WTC11 (cell line): Measurements from ENCODE around the gene PDHB. TPM values are rescaled to one million over a fixed set of nuclear protein-coding genes. Genes with fewer than 3 reads are reported as not detected.

ENCODE experiments used
- ATAC-seq: fragments of 200-7000 bp; cut with Tn5 transposase; 2 replicates; pipeline ENCODE4 v1.10.0; 2021; ENCODE audit warnings: mild to moderate bottlenecking, moderate library complexity
- CTCF ChIA-PET: fragments of 300-600 bp; sonication (Branson Sonifier 250); formaldehyde crosslinking; loops from one replicate; lab custom pipeline; 2021; ENCODE audit warnings: antibody characterized with exemption; lab: Charles Lee
- POLR2A ChIA-PET: fragments of 350-600 bp; sonication (Branson Sonifier 250); formaldehyde crosslinking; loops from one replicate; lab custom pipeline; 2021; ENCODE audit warnings: antibody characterized with exemption; lab: Charles Lee
- DNase-seq: peaks from one replicate; pipeline ENCODE4 v3.0.0; 2021; ENCODE audit warnings: low spot score
- H3K27ac Mint-ChIP-seq: 2 replicates; pipeline ENCODE4 v1.8.0; 2021; ENCODE audit warnings: mixed read lengths
- H3K27me3 Mint-ChIP-seq: 2 replicates; pipeline ENCODE4 v1.8.0; 2021; ENCODE audit warnings: low read depth, mild to moderate bottlenecking, moderate library complexity, mixed read lengths
- H3K36me3 Mint-ChIP-seq: 2 replicates; pipeline ENCODE4 v1.8.0; 2021; ENCODE audit warnings: mixed read lengths
- H3K4me1 Mint-ChIP-seq: 2 replicates; pipeline ENCODE4 v1.8.0; 2022; ENCODE audit warnings: mixed read lengths
- H3K4me3 Mint-ChIP-seq: 2 replicates; pipeline ENCODE4 v1.8.0; 2021; ENCODE audit warnings: mild to moderate bottlenecking, moderate library complexity, mixed read lengths
- H3K9me3 Mint-ChIP-seq: 2 replicates; pipeline ENCODE4 v1.8.0; 2021; ENCODE audit warnings: mixed read lengths
- FOXK1 ChIP-seq: sonication (generic); formaldehyde crosslinking; IDR thresholded peaks from 2 replicates; pipeline ENCODE4 v1.8.0; 2022; ENCODE audit warnings: mild to moderate bottlenecking, moderate library complexity, missing genetic modification reagents
- FOXP1 ChIP-seq: sonication (generic); formaldehyde crosslinking; IDR thresholded peaks from 2 replicates; pipeline ENCODE4 v1.8.0; 2022; ENCODE audit warnings: missing genetic modification reagents, mild to moderate bottlenecking, moderate library complexity, borderline replicate concordance
- IRF1 ChIP-seq: sonication (generic); formaldehyde crosslinking; IDR thresholded peaks from 2 replicates; pipeline ENCODE4 v1.8.0; 2023; ENCODE audit warnings: missing genetic modification reagents
- IRF2 ChIP-seq: sonication (generic); formaldehyde crosslinking; IDR thresholded peaks from 2 replicates; pipeline ENCODE4 v1.8.0; 2022; ENCODE audit warnings: low read depth, missing genetic modification reagents, borderline replicate concordance
- KAT7 ChIP-seq: sonication (generic); formaldehyde crosslinking; IDR thresholded peaks from 2 replicates; pipeline ENCODE4 v1.8.1; 2023; ENCODE audit warnings: missing genetic modification reagents, mild to moderate bottlenecking, borderline replicate concordance
- MYBL2 ChIP-seq: sonication (generic); formaldehyde crosslinking; IDR thresholded peaks from 2 replicates; pipeline ENCODE4 v1.8.1; 2023; ENCODE audit warnings: mild to moderate bottlenecking, moderate library complexity, missing genetic modification reagents
- NFE2L1 ChIP-seq: sonication (generic); formaldehyde crosslinking; IDR thresholded peaks from 2 replicates; pipeline ENCODE4 v1.8.1; 2023; ENCODE audit warnings: missing genetic modification reagents
- RORB ChIP-seq: fragments of 250-450 bp; sonication (Bioruptor Pico); IDR thresholded peaks from 2 replicates; pipeline ENCODE4 v1.9.0; 2021; ENCODE audit warnings: mild to moderate bottlenecking
- SP1 ChIP-seq: sonication (generic); formaldehyde crosslinking; conservative IDR thresholded peaks from 2 replicates; pipeline ENCODE4 v1.8.1; 2022; ENCODE audit warnings: missing genetic modification reagents
- TP53 ChIP-seq: sonication (generic); formaldehyde crosslinking; IDR thresholded peaks from 2 replicates; pipeline ENCODE4 v1.8.1; 2023; ENCODE audit warnings: mild to moderate bottlenecking, missing genetic modification reagents
- ZNF219 ChIP-seq: sonication (generic); formaldehyde crosslinking; IDR thresholded peaks from 2 replicates; pipeline ENCODE4 v1.8.0; 2023; ENCODE audit warnings: missing genetic modification reagents, mild to moderate bottlenecking, borderline replicate concordance
- ZNF281 ChIP-seq: sonication (generic); formaldehyde crosslinking; IDR thresholded peaks from 2 replicates; pipeline ENCODE4 v1.8.0; 2023; ENCODE audit warnings: mild to moderate bottlenecking, missing genetic modification reagents
- ZNF416 ChIP-seq: fragments of 250-450 bp; sonication (Bioruptor Pico); IDR thresholded peaks from 2 replicates; pipeline ENCODE4 v1.9.0; 2021; ENCODE audit warnings: mild to moderate bottlenecking, inconsistent platforms
- ZNF425 ChIP-seq: fragments of 250-450 bp; sonication (Bioruptor Pico); conservative IDR thresholded peaks from 2 replicates; pipeline ENCODE4 v1.9.0; 2021; ENCODE audit warnings: mild to moderate bottlenecking
- total RNA-seq: library from RNA; stranded (reverse); gene quantifications from 3 replicates; pipeline ENCODE4 v1.2.3, GENCODE V29; 2021
- TF ChIP-seq, protein P1 (sequence below): fragments of 250-450 bp; sonication (Bioruptor Pico); IDR thresholded peaks from 2 replicates; pipeline ENCODE4 v2.1.2; 2022; ENCODE audit warnings: mild to moderate bottlenecking, moderate library complexity
- TF ChIP-seq, protein P2 (sequence below): fragments of 250-450 bp; sonication (Bioruptor Pico); IDR thresholded peaks from 2 replicates; pipeline ENCODE4 v1.9.0; 2021; ENCODE audit warnings: mild to moderate bottlenecking, borderline replicate concordance
- TF ChIP-seq, protein P3 (sequence below): sonication (generic); formaldehyde crosslinking; IDR thresholded peaks from 2 replicates; pipeline ENCODE4 v1.8.1; 2023; ENCODE audit warnings: mild to moderate bottlenecking, missing genetic modification reagents
- TF ChIP-seq, protein P4 (sequence below): fragments of 250-450 bp; sonication (Bioruptor Pico); IDR thresholded peaks from 2 replicates; pipeline ENCODE4 v1.9.0; 2021; ENCODE audit warnings: mild to moderate bottlenecking
- TF ChIP-seq, protein P5 (sequence below): sonication (generic); formaldehyde crosslinking; IDR thresholded peaks from 2 replicates; pipeline ENCODE4 v1.8.0; 2022; ENCODE audit warnings: mild to moderate bottlenecking, missing genetic modification reagents

Gene PDHB
- total RNA-seq, 1 experiment from 2014 or later: 131 TPM

- Mint-ChIP-seq H3K27ac (no peak overlapping the region), H3K4me3 (no peak overlapping the region), H3K27me3 (no peaks in the 10 kb centered on the region), H3K9me3 (no peaks in the 10 kb centered on the region), H3K36me3 (no peaks in the 10 kb centered on the region), H3K4me1 (peaks cover 13% of the 10 kb centered on the region)
- CTCF ChIA-PET: interaction anchor here (0.7 to 1.3 kb wide), 19 partner anchors 9 to 166 kb away, joined by 3 to 17 read pairs (median 5); partner anchors contain the start of genes HTD2, KCTD6 and RPP14
- TF ChIP-seq RORB (CRISPR knock-in tag) (no peak), NFE2L1 (CRISPR knock-in tag) (no peak), IRF1 (CRISPR knock-in tag) (no peak), FOXP1 (CRISPR knock-in tag) (no peak), ZNF281 (no peak), TP53 (no peak), MYBL2 (no peak), ZNF425 (CRISPR knock-in tag) (no peak), ZNF416 (CRISPR knock-in tag) (no peak), FOXK1 (CRISPR knock-in tag) (no peak), KAT7 (CRISPR knock-in tag) (no peak), ZNF219 (no peak), IRF2 (CRISPR knock-in tag) (no peak), SP1 (CRISPR knock-in tag) (no peak)
- TF ChIP-seq, protein P1, sequence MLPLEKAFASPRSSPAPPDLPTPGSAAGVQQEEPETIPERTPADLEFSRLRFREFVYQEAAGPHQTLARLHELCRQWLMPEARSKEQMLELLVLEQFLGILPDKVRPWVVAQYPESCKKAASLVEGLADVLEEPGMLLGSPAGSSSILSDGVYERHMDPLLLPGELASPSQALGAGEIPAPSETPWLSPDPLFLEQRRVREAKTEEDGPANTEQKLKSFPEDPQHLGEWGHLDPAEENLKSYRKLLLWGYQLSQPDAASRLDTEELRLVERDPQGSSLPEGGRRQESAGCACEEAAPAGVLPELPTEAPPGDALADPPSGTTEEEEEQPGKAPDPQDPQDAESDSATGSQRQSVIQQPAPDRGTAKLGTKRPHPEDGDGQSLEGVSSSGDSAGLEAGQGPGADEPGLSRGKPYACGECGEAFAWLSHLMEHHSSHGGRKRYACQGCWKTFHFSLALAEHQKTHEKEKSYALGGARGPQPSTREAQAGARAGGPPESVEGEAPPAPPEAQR (CRISPR knock-in tag): no peak
- TF ChIP-seq, protein P2, sequence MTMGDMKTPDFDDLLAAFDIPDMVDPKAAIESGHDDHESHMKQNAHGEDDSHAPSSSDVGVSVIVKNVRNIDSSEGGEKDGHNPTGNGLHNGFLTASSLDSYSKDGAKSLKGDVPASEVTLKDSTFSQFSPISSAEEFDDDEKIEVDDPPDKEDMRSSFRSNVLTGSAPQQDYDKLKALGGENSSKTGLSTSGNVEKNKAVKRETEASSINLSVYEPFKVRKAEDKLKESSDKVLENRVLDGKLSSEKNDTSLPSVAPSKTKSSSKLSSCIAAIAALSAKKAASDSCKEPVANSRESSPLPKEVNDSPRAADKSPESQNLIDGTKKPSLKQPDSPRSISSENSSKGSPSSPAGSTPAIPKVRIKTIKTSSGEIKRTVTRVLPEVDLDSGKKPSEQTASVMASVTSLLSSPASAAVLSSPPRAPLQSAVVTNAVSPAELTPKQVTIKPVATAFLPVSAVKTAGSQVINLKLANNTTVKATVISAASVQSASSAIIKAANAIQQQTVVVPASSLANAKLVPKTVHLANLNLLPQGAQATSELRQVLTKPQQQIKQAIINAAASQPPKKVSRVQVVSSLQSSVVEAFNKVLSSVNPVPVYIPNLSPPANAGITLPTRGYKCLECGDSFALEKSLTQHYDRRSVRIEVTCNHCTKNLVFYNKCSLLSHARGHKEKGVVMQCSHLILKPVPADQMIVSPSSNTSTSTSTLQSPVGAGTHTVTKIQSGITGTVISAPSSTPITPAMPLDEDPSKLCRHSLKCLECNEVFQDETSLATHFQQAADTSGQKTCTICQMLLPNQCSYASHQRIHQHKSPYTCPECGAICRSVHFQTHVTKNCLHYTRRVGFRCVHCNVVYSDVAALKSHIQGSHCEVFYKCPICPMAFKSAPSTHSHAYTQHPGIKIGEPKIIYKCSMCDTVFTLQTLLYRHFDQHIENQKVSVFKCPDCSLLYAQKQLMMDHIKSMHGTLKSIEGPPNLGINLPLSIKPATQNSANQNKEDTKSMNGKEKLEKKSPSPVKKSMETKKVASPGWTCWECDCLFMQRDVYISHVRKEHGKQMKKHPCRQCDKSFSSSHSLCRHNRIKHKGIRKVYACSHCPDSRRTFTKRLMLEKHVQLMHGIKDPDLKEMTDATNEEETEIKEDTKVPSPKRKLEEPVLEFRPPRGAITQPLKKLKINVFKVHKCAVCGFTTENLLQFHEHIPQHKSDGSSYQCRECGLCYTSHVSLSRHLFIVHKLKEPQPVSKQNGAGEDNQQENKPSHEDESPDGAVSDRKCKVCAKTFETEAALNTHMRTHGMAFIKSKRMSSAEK (CRISPR knock-in tag): no peak
- TF ChIP-seq, protein P3, sequence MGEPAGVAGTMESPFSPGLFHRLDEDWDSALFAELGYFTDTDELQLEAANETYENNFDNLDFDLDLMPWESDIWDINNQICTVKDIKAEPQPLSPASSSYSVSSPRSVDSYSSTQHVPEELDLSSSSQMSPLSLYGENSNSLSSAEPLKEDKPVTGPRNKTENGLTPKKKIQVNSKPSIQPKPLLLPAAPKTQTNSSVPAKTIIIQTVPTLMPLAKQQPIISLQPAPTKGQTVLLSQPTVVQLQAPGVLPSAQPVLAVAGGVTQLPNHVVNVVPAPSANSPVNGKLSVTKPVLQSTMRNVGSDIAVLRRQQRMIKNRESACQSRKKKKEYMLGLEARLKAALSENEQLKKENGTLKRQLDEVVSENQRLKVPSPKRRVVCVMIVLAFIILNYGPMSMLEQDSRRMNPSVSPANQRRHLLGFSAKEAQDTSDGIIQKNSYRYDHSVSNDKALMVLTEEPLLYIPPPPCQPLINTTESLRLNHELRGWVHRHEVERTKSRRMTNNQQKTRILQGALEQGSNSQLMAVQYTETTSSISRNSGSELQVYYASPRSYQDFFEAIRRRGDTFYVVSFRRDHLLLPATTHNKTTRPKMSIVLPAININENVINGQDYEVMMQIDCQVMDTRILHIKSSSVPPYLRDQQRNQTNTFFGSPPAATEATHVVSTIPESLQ (CRISPR knock-in tag): no peak
- TF ChIP-seq, protein P4, sequence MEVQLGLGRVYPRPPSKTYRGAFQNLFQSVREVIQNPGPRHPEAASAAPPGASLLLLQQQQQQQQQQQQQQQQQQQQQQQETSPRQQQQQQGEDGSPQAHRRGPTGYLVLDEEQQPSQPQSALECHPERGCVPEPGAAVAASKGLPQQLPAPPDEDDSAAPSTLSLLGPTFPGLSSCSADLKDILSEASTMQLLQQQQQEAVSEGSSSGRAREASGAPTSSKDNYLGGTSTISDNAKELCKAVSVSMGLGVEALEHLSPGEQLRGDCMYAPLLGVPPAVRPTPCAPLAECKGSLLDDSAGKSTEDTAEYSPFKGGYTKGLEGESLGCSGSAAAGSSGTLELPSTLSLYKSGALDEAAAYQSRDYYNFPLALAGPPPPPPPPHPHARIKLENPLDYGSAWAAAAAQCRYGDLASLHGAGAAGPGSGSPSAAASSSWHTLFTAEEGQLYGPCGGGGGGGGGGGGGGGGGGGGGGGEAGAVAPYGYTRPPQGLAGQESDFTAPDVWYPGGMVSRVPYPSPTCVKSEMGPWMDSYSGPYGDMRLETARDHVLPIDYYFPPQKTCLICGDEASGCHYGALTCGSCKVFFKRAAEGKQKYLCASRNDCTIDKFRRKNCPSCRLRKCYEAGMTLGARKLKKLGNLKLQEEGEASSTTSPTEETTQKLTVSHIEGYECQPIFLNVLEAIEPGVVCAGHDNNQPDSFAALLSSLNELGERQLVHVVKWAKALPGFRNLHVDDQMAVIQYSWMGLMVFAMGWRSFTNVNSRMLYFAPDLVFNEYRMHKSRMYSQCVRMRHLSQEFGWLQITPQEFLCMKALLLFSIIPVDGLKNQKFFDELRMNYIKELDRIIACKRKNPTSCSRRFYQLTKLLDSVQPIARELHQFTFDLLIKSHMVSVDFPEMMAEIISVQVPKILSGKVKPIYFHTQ (CRISPR knock-in tag): no peak
- TF ChIP-seq, protein P5, sequence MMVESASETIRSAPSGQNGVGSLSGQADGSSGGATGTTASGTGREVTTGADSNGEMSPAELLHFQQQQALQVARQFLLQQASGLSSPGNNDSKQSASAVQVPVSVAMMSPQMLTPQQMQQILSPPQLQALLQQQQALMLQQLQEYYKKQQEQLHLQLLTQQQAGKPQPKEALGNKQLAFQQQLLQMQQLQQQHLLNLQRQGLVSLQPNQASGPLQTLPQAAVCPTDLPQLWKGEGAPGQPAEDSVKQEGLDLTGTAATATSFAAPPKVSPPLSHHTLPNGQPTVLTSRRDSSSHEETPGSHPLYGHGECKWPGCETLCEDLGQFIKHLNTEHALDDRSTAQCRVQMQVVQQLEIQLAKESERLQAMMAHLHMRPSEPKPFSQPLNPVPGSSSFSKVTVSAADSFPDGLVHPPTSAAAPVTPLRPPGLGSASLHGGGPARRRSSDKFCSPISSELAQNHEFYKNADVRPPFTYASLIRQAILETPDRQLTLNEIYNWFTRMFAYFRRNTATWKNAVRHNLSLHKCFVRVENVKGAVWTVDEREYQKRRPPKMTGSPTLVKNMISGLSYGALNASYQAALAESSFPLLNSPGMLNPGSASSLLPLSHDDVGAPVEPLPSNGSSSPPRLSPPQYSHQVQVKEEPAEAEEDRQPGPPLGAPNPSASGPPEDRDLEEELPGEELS: no peak
- POLR2A ChIA-PET: no interaction called here
- DNase-seq (no peak), ATAC-seq (no peak)
These were observed 30.3 kb upstream of the PDHB start for GRCh38 chr3:58463942-58464271.
